Measurements from ENCODE around the gene TMIGD2. TPM values are rescaled to one million over a fixed set of nuclear protein-coding genes. Genes with fewer than 3 reads are reported as not detected.

TMIGD2 gene
- total and polyA plus RNA-seq, 2 of the 4 experiments (the other 2 are of a cell fraction): not detected

- H4K91ac ChIP-seq (ENCODE audit: insufficient read depth, low read depth, low read length): no peak overlapping the region
Observed at GRCh38 chr19:4347521-4347920, 45.3 kb upstream of the TMIGD2 start.

More at GRCh38 chr19:4347521-4347920, 45.3 kb upstream of the TMIGD2 start:
- peaks cover 11% of the 10 kb centered on the region for H3K36me3 ChIP-seq (ENCODE audit: control insufficient read depth, insufficient read depth, low read length)
- H3K56ac ChIP-seq (ENCODE audit: extremely low read depth, insufficient read depth, low read length): no peak overlapping the region
- H3K27ac ChIP-seq (ENCODE audit: insufficient read depth, low read length): no peak overlapping the region
- no peaks in the 10 kb centered on the region for H3K27me3 ChIP-seq (ENCODE audit: control insufficient read depth, insufficient read depth, low read length)
- POLR2A ChIA-PET (ENCODE audit: unreplicated experiment): no interaction called here
- no peak overlapping the region for H2BK20ac ChIP-seq (ENCODE audit: low read depth, low read length)
- intact Hi-C loops (cut with micrococcal nuclease) (no loop called here), in situ Hi-C loops (cut with MboI; ENCODE audit: low sequenced_read_pairs) (no loop called here), dilution Hi-C loops (cut with HindIII; ENCODE audit: low sequenced_read_pairs, unreplicated experiment) (no loop called here)
- no peak overlapping the region for H3K4ac ChIP-seq (ENCODE audit: low read depth, low read length)
- no peak overlapping the region for H2BK120ac ChIP-seq (ENCODE audit: low read depth, low read length)
- no peak overlapping the region for H2BK5ac ChIP-seq (ENCODE audit: low read depth, low read length, poor library complexity, severe bottlenecking)
- no peak overlapping the region for H2BK15ac ChIP-seq (ENCODE audit: low read depth, low read length)
- H3K79me1 ChIP-seq (ENCODE audit: low read depth in 1 of 2, low read length in 2 of 2): peaks cover 7 to 12% of the 10 kb centered on the region in 2 experiments; a peak in 2 of 4 replicates
- no peak overlapping the region for H4K8ac ChIP-seq (ENCODE audit: low read depth in 2 of 2, low read length in 2 of 2)
- BruUV-seq (replicated peaks): no TSS peak
- H3K23ac ChIP-seq (ENCODE audit: low read depth, low read length): no peak overlapping the region
- H3K9me3 ChIP-seq (ENCODE audit: control insufficient read depth, insufficient read depth, low read length): no peaks in the 10 kb centered on the region
- H2AFZ ChIP-seq (replicated peaks; ENCODE audit: low read length, poor library complexity): no peak overlapping the region
- CTCF ChIA-PET: no interaction called here
- DNase-seq (no peak), ATAC-seq (ENCODE audit: low read depth) (no peak)
- no peaks in the 10 kb centered on the region for H3K9me1 ChIP-seq (ENCODE audit: insufficient read depth, low read length)
- H3K4me2 ChIP-seq (ENCODE audit: low read depth, low read length): no peak overlapping the region
- no peak for TF ChIP-seq MAFK (IDR thresholded peaks at IDR 0.05; ENCODE audit: low read depth, low read length)
- no peak for TF ChIP-seq POLR2A (IDR thresholded peaks at IDR 0.05; ENCODE audit: low read depth, low read length)
- no peak for TF ChIP-seq RCOR1 (IDR thresholded peaks at IDR 0.05; ENCODE audit: insufficient replicate concordance, low read length)
- TF ChIP-seq CHD1 (IDR thresholded peaks at IDR 0.05; ENCODE audit: low read depth, low read length): no peak
- TF ChIP-seq BHLHE40 (IDR thresholded peaks at IDR 0.05; ENCODE audit: low read depth, low read length): no peak
- TF ChIP-seq NFE2L2 (IDR thresholded peaks at IDR 0.05; ENCODE audit: low read depth, low read length): no peak
- TF ChIP-seq MXI1 (IDR thresholded peaks at IDR 0.05; ENCODE audit: borderline replicate concordance, low read depth, low read length): no peak
- no peak for TF ChIP-seq USF2 (IDR thresholded peaks at IDR 0.05; ENCODE audit: low read depth, low read length)
- TF ChIP-seq CTCF (conservative IDR thresholded peaks at IDR 0.05; ENCODE audit: low read depth, low read length): no peak
- H3K4me1 ChIP-seq (ENCODE audit: control insufficient read depth, insufficient read depth, low read length): peaks cover 4% of the 10 kb centered on the region
- H4K5ac ChIP-seq (ENCODE audit: low read depth, low read length): no peak overlapping the region
- H2AK9ac ChIP-seq (replicated peaks; ENCODE audit: low read depth, low read length, poor library complexity): no peak overlapping the region
- H3K18ac ChIP-seq (ENCODE audit: low read depth, low read length): no peak overlapping the region
- no peak overlapping the region for H3K14ac ChIP-seq (replicated peaks; ENCODE audit: low read depth, low read length)
- no peak overlapping the region for H2AK5ac ChIP-seq (ENCODE audit: low read depth, low read length)
- 100% methylated on average over 2 of the region's 6 CpGs; no CpG with 5 or more reads in 1 of the 2 experiments for WGBS, 2 experiments (ENCODE audit: extremely low coverage in 2 of 2, insufficient read length in 1 of 2)
- no peak overlapping the region for H3K4me3 ChIP-seq (ENCODE audit: insufficient read depth, low read depth, low read length)
- H3K9ac ChIP-seq (ENCODE audit: low read depth, low read length): no peak overlapping the region
- H4K20me1 ChIP-seq (ENCODE audit: insufficient read depth, low read length): no peaks in the 10 kb centered on the region
